ENCODE data around the gene GSDMA. TPM values are rescaled to one million over a fixed set of nuclear protein-coding genes. Genes with fewer than 3 reads are reported as not detected.

Gene GSDMA
- total RNA-seq, 4 donors from 2014 or later: not detected

GRCh38 chr17:39972271-39972670 lies 9.5 kb downstream of the GSDMA start:
- no peak for TF ChIP-seq POLR2A (IDR thresholded peaks at IDR 0.05)
- TF ChIP-seq, protein P1, sequence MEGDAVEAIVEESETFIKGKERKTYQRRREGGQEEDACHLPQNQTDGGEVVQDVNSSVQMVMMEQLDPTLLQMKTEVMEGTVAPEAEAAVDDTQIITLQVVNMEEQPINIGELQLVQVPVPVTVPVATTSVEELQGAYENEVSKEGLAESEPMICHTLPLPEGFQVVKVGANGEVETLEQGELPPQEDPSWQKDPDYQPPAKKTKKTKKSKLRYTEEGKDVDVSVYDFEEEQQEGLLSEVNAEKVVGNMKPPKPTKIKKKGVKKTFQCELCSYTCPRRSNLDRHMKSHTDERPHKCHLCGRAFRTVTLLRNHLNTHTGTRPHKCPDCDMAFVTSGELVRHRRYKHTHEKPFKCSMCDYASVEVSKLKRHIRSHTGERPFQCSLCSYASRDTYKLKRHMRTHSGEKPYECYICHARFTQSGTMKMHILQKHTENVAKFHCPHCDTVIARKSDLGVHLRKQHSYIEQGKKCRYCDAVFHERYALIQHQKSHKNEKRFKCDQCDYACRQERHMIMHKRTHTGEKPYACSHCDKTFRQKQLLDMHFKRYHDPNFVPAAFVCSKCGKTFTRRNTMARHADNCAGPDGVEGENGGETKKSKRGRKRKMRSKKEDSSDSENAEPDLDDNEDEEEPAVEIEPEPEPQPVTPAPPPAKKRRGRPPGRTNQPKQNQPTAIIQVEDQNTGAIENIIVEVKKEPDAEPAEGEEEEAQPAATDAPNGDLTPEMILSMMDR (IDR thresholded peaks at IDR 0.05): no peak
- WGBS, 2 donors: 39 to 52% methylated on average over 3 of the region's 3 CpGs
- Histone ChIP-seq H3K9me3 (no peaks in the 10 kb centered on the region), H3K27me3 (no peaks in the 10 kb centered on the region), H3K27ac (no peak overlapping the region), H3K4me3 (replicated peaks in 1 of 3) (no peak overlapping the region), H3K4me1 (no peaks in the 10 kb centered on the region), H3K36me3 (no peaks in the 10 kb centered on the region)
- intact Hi-C loops (cut with DNase I): loop anchor here (10.0 kb wide), 1 partner anchor 97 kb away; no protein-coding TSS in a partner anchor
- no peak for DNase-seq

DNA sequence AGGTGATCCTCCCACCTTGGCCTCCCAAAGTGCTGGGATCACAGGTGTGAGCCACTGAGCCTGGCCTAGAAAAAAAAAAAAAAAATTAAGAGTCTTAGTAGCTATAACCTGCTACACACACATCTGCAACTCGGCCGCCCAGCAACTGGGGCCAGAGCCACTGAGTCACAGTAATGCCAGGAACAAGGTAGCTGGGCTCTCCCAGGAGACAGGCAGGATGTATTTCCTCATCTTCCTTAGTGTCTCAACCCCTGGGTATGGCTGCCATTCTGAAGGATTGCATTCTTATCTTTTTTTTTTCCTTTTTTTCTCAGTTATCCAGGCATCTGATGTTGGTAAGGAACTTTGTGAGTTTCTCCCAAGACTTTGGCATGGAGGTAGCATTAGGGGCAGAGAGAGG lies 10.7 kb downstream of the GSDMA start:
- no peak for TF ChIP-seq POLR2A (IDR thresholded peaks at IDR 0.05)
- TF ChIP-seq, protein P1 (IDR thresholded peaks at IDR 0.05): no peak
- no peak overlapping the region for H3K4me3 ChIP-seq (replicated peaks in 1 of 3)
- no peaks in the 10 kb centered on the region for H3K9me3 ChIP-seq
- 89 to 95% methylated on average over 2 of the region's 2 CpGs for WGBS, 2 donors
- no peak overlapping the region for H3K27ac ChIP-seq
- H3K4me1 ChIP-seq: no peaks in the 10 kb centered on the region
- H3K27me3 ChIP-seq: no peaks in the 10 kb centered on the region
- no peak for DNase-seq
- no peaks in the 10 kb centered on the region for H3K36me3 ChIP-seq
- intact Hi-C loops (cut with DNase I): loop anchor here (10.0 kb wide), 1 partner anchor 99 kb away; no protein-coding TSS in a partner anchor

DNA sequence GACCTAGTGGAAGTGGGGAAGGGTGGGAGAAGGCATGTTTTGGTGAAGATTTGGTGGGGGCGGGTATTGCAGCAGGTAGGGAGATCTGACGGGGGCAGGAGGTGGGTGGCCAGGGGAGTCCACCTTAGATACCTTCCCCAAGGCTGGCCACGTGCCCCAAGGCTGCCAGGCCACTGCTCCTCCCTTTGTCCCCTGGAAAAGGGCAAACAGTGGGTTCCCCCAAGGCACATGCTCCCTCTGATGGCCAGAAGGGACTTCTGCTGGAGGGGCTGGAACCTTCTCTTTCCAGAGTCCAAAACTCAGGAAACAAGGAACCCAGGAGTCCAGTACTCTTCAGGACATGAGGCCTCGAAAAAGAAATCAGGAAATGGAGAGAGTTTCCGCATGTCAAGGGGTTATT lies 11.6 kb downstream of the GSDMA start:
- H3K4me1 ChIP-seq: peaks cover 0 to 1% of the 10 kb centered on the region in 2 donors
- TF ChIP-seq, protein P1 (IDR thresholded peaks at IDR 0.05): no peak
- no peak for TF ChIP-seq POLR2A (IDR thresholded peaks at IDR 0.05)
- DNase-seq: no peak
- no peaks in the 10 kb centered on the region for H3K36me3 ChIP-seq
- no peaks in the 10 kb centered on the region for H3K9me3 ChIP-seq
- intact Hi-C loops (cut with DNase I): loop anchor here (10.0 kb wide), 1 partner anchor 100 kb away; no protein-coding TSS in a partner anchor
- H3K27me3 ChIP-seq: no peaks in the 10 kb centered on the region
- 83 to 93% methylated on average over 5 of the region's 5 CpGs for WGBS, 2 donors
- H3K4me3 ChIP-seq (replicated peaks in 1 of 3): no peak overlapping the region
- H3K27ac ChIP-seq: no peak overlapping the region

DNA sequence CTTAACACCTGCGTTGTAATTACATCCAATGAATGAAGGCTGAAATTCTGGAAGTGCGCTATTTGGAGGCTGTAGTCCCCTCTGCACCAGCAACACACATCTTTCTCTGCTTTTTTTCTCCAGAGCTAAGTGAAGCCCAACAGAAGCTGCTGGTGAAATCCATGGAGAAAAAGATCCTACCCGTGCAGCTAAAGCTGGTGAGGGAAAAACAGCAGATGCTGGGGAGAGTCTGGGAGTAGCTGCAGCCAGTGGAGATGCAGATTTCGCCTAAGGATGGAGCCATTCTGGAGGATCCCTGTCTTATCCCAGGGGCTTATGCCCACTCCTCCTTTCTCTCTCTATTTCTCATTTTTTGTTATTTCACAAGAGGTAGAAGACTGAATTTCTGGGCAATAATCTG lies 13.0 kb downstream of the GSDMA start:
- no peak for DNase-seq
- 60 to 61% methylated on average over 4 of the region's 4 CpGs for WGBS, 2 donors
- Histone ChIP-seq H3K27ac (no peak overlapping the region), H3K9me3 (no peaks in the 10 kb centered on the region), H3K4me1 (peaks cover 6 to 7% of the 10 kb centered on the region in 2 donors), H3K4me3 (replicated peaks in 1 of 3) (no peak overlapping the region), H3K27me3 (no peaks in the 10 kb centered on the region), H3K36me3 (no peaks in the 10 kb centered on the region)
- TF ChIP-seq POLR2A (IDR thresholded peaks at IDR 0.05): no peak
- intact Hi-C loops (cut with DNase I): loop anchor here (10.0 kb wide), 1 partner anchor 101 kb away; no protein-coding TSS in a partner anchor

DNA sequence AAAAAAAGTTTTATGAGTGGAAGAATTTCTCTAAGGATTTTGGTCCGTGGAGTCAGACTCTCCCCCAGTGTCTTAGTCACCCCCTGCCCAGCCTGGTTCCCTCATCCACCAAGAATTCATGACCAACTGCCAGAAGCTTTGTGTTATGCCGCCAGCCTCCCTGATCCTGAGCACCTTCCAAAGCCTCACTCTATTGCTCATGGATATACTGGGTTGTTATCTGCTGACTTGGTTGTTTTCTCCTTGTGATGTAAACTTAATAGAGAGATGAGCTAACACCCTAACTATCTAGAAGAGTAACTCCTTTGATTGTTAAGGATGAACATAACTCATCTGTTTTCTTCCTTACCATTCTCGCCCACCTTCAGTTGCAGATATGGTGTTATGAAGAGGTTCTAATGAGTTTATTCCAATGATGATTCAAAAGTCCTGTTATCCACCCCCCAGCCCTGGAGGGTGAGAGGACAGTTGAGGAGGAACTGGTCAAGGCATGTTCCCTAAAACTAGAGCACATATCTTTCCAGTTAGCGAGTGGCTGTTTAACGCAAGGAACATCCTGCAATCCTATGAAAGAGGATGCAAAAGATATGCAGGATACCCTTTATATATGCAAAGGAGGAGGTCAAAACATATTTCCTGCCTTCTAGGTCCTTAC lies 16.3 kb downstream of the GSDMA start:
- TF ChIP-seq POLR2A (IDR thresholded peaks at IDR 0.05): no peak
- TF ChIP-seq, protein P1 (IDR thresholded peaks at IDR 0.05): no peak
- peaks cover 13 to 20% of the 10 kb centered on the region in 2 donors for H3K4me1 ChIP-seq
- DNase-seq: no peak
- no peak overlapping the region for H3K27ac ChIP-seq
- H3K4me3 ChIP-seq (replicated peaks in 1 of 3): no peak overlapping the region
- peaks cover 0 to under 1% of the 10 kb centered on the region in 2 donors for H3K36me3 ChIP-seq
- H3K27me3 ChIP-seq: no peaks in the 10 kb centered on the region
- intact Hi-C loops (cut with DNase I): loop anchor here (10.0 kb wide), 1 partner anchor 104 kb away; no protein-coding TSS in a partner anchor
- 79 to 83% methylated on average over 5 of the region's 5 CpGs for WGBS, 2 donors
- no peaks in the 10 kb centered on the region for H3K9me3 ChIP-seq
